ENCODE data around the gene SMIM1. TPM values are rescaled to one million over a fixed set of nuclear protein-coding genes. Genes with fewer than 3 reads are reported as not detected.
A peak's percentile ranks its signal among the peaks of the same experiment; 100 is the strongest.

The SMIM1 gene
- total and polyA plus RNA-seq, 2 of the 4 experiments (the other 2 are of a cell fraction), result 0.90 to 3.4 TPM

DNA sequence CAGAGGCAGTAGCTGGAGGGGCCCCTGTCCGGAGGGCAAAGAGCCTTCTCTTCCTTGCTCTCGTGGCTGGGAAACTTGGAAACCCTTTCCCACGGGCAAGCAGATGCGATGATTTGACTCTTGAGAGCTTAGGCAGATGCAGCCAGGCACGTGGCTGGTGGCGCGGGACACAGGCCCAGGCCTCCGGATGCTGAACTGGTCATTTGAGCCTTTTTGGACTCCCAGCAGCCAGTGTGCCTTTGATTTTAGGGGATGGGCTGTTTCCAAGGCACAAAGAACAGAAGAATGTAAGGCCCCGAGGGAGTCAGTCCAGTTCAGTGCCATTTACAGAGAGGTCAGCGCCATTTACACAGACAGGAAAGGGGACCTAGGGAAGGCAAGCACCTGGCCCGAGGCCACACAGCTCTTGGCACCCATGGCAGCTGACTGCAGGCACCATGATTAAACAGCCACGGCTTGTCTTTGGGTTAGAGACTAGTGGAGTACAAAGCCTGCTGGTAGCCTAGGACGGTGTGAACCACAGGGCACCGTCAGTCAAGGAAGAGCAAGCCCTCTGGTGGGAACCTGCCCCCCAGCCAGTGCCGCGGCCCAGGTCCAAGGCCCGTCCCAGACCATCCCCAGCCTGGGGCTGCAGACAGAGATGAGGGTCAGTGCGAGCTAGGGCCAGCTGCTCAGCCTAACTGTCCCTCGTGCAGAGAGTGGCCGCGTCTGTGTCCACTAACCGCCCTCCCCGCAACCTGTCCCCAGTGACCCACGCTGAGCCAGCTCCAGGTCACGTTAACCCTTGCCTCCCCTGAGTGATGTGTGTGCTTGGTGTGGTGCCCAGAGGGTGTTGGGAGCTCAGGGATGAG is 40.7 kb upstream of the SMIM1 start:
- peaks cover 7% of the 10 kb centered on the region for H3K36me3 ChIP-seq (ENCODE audit: control insufficient read depth, insufficient read depth, low read length)
- WGBS, 2 experiments (ENCODE audit: extremely low coverage in 2 of 2, insufficient read length in 1 of 2), result 66% methylated on average over 8 of the region's 25 CpGs; no CpG with 5 or more reads in 1 of the 2 experiments
- no peak overlapping the region for H4K8ac ChIP-seq (ENCODE audit: low read depth in 2 of 2, low read length in 2 of 2)
- H3K4me3 ChIP-seq (ENCODE audit: insufficient read depth, low read depth, low read length), result no peak overlapping the region
- no peak overlapping the region for H3K14ac ChIP-seq (replicated peaks; ENCODE audit: low read depth, low read length)
- H4K5ac ChIP-seq (ENCODE audit: low read depth, low read length), result no peak overlapping the region
- H3K9me3 ChIP-seq (ENCODE audit: control insufficient read depth, insufficient read depth, low read length), result no peaks in the 10 kb centered on the region
- no peak overlapping the region for H3K4me2 ChIP-seq (ENCODE audit: low read depth, low read length)
- H3K27ac ChIP-seq (ENCODE audit: insufficient read depth, low read length), result no peak overlapping the region
- POLR2A ChIA-PET (ENCODE audit: unreplicated experiment), result no interaction called here
- no peaks in the 10 kb centered on the region for H3K9me1 ChIP-seq (ENCODE audit: insufficient read depth, low read length)
- dilution Hi-C loops (cut with HindIII; ENCODE audit: low sequenced_read_pairs, unreplicated experiment), result no loop called here
- BruUV-seq (replicated peaks), result no TSS peak
- H3K23ac ChIP-seq (ENCODE audit: low read depth, low read length), result no peak overlapping the region
- H2BK20ac ChIP-seq (ENCODE audit: low read depth, low read length), result no peak overlapping the region
- no peaks in the 10 kb centered on the region for H4K20me1 ChIP-seq (ENCODE audit: insufficient read depth, low read length)
- H3K4ac ChIP-seq (ENCODE audit: low read depth, low read length), result no peak overlapping the region
- ATAC-seq (ENCODE audit: low read depth), result no peak
- no peaks in the 10 kb centered on the region; the same call in 1 of the 2 replicates for H3K27me3 ChIP-seq (ENCODE audit: control insufficient read depth, insufficient read depth, low read length)
- H2AK9ac ChIP-seq (replicated peaks; ENCODE audit: low read depth, low read length, poor library complexity), result no peak overlapping the region
- H3K79me1 ChIP-seq (ENCODE audit: low read depth in 1 of 2, low read length in 2 of 2), result no peaks in the 10 kb centered on the region
- no peak overlapping the region for H2AK5ac ChIP-seq (ENCODE audit: low read depth, low read length)
- H3K9ac ChIP-seq (ENCODE audit: low read depth, low read length), result no peak overlapping the region
- no peak overlapping the region for H2BK120ac ChIP-seq (ENCODE audit: low read depth, low read length)
- CTCF ChIA-PET, result no interaction called here
- H3K4me1 ChIP-seq (ENCODE audit: control insufficient read depth, insufficient read depth, low read length), result no peaks in the 10 kb centered on the region
- TF ChIP-seq SMC3 (IDR thresholded peaks at IDR 0.05; ENCODE audit: low read depth, low read length), result no peak
- TF ChIP-seq RAD21 (IDR thresholded peaks at IDR 0.05; ENCODE audit: low read length), result no peak
- no peak for TF ChIP-seq NFE2L2 (IDR thresholded peaks at IDR 0.05; ENCODE audit: low read depth, low read length)
- TF ChIP-seq POLR2A (IDR thresholded peaks at IDR 0.05; ENCODE audit: low read depth, low read length), result no peak
- TF ChIP-seq, protein P1, sequence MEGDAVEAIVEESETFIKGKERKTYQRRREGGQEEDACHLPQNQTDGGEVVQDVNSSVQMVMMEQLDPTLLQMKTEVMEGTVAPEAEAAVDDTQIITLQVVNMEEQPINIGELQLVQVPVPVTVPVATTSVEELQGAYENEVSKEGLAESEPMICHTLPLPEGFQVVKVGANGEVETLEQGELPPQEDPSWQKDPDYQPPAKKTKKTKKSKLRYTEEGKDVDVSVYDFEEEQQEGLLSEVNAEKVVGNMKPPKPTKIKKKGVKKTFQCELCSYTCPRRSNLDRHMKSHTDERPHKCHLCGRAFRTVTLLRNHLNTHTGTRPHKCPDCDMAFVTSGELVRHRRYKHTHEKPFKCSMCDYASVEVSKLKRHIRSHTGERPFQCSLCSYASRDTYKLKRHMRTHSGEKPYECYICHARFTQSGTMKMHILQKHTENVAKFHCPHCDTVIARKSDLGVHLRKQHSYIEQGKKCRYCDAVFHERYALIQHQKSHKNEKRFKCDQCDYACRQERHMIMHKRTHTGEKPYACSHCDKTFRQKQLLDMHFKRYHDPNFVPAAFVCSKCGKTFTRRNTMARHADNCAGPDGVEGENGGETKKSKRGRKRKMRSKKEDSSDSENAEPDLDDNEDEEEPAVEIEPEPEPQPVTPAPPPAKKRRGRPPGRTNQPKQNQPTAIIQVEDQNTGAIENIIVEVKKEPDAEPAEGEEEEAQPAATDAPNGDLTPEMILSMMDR (conservative IDR thresholded peaks at IDR 0.05; ENCODE audit: low read depth, low read length), result no peak
- TF ChIP-seq CHD1 (IDR thresholded peaks at IDR 0.05; ENCODE audit: low read depth, low read length), result no peak
- no peak for TF ChIP-seq CEBPB (IDR thresholded peaks at IDR 0.05; ENCODE audit: low read depth, low read length)
- no peak overlapping the region for H2BK5ac ChIP-seq (ENCODE audit: low read depth, low read length, poor library complexity, severe bottlenecking)
- H3K18ac ChIP-seq (ENCODE audit: low read depth, low read length), result no peak overlapping the region
- no peak for DNase-seq
- no peak overlapping the region for H3K56ac ChIP-seq (ENCODE audit: extremely low read depth, insufficient read depth, low read length)
- H4K91ac ChIP-seq (ENCODE audit: insufficient read depth, low read depth, low read length), result no peak overlapping the region
- intact Hi-C loops (cut with micrococcal nuclease), result no loop called here
- H2AFZ ChIP-seq (replicated peaks; ENCODE audit: low read length, poor library complexity), result peak overlapping the region; percentile 51
- in situ Hi-C loops (cut with MboI; ENCODE audit: low sequenced_read_pairs), result no loop called here
- H2BK15ac ChIP-seq (ENCODE audit: low read depth, low read length), result no peak overlapping the region
